GM12875 (cell line): ENCODE data around the gene FGFR2.

Experiments used
- H3K4me3 ChIP-seq: one replicate; pipeline ENCODE4 v1.5.1; 2011; ENCODE audit warnings: low read depth, low read length, control low read depth
- TF ChIP-seq, protein P1 (sequence below): IDR thresholded peaks from 2 replicates; pipeline ENCODE4 v1.5.1; 2011; ENCODE audit warnings: low read depth, mild to moderate bottlenecking, control low read depth, inconsistent platforms, low read length, moderate library complexity, borderline replicate concordance; ENCODE audit not compliant: insufficient read depth

FGFR2 gene

DNA sequence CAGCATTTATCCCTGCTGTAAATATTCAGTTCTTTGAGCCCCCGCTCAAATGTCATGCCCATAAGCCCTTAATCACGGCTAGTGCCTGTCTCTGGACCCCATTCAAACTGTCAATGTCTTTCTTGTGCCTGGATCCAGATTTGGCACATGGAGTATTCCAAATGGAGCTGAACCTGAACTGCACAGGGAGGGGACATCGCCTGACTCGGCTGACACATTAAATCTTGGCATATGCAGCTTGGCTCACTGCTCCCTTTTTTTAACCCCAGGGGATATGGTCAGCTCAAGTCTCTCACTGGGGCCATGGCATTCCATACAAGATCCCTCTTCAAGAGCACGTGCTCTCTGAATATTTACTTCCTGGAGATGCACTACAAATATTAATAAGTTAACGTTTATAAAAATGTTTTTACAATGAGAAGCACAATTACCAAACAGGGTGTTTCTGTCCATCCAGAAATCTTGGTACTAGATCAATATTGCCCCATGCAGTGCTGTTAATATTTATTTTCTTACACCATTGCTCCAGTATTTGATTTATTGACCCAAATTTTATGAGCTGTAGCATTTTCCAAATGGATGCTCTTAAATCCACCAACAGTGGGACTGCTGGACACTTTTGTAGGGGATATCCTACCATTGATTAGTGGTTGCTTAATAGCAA, 57.4 kb downstream of the FGFR2 start:
- TF ChIP-seq, protein P1, sequence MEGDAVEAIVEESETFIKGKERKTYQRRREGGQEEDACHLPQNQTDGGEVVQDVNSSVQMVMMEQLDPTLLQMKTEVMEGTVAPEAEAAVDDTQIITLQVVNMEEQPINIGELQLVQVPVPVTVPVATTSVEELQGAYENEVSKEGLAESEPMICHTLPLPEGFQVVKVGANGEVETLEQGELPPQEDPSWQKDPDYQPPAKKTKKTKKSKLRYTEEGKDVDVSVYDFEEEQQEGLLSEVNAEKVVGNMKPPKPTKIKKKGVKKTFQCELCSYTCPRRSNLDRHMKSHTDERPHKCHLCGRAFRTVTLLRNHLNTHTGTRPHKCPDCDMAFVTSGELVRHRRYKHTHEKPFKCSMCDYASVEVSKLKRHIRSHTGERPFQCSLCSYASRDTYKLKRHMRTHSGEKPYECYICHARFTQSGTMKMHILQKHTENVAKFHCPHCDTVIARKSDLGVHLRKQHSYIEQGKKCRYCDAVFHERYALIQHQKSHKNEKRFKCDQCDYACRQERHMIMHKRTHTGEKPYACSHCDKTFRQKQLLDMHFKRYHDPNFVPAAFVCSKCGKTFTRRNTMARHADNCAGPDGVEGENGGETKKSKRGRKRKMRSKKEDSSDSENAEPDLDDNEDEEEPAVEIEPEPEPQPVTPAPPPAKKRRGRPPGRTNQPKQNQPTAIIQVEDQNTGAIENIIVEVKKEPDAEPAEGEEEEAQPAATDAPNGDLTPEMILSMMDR = no peak
- no peak overlapping the region for H3K4me3 ChIP-seq

DNA sequence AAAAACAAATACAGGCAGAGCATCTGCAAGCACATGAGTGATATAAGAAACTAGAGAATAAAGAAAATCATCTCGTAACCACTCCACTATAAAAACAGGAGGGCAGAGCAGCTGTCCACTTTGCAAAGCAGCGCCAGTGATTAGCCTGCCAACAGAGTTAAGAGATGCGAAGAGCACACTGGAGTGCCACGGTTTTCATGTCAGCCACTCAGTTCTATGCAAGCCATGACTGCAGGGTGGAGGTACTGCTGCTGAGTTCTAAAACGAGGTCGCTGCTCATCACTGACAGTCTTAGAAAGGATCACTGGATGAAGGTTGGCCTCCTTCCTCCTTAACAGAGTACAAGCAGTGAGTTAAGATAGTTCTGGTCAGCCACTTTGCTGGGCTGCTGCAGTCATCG, 58.5 kb downstream of the FGFR2 start:
- TF ChIP-seq, protein P1 = no peak
- no peak overlapping the region for H3K4me3 ChIP-seq

DNA sequence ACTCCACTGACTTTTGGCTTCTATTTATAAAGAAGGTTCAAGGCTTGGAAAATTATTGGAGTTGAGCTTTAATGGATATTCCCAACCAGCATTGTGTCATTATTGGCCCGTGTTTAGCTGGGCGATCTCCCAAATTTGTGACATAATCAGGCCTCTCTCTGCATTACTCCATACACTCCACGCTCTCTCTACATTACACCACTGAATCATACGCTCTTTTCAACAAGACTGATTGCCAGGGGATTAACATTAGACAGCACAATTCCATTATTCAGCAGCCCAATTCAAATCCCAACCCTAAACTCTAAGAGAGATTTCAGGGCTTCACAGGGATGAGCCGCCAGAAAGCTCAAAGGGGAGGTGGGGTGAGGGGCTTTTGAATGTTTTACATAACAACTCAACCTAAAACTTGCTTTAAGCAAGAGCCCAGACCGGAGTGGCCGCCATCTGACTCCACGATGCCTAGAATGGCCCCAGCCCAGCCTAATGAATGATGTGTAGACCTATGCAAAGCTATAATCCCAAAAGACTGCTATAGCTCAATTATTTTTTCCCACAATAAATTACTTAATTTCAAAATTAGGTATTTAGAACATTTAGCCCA, 61.8 kb downstream of the FGFR2 start:
- H3K4me3 ChIP-seq = no peak overlapping the region
- TF ChIP-seq, protein P1 = no peak

DNA sequence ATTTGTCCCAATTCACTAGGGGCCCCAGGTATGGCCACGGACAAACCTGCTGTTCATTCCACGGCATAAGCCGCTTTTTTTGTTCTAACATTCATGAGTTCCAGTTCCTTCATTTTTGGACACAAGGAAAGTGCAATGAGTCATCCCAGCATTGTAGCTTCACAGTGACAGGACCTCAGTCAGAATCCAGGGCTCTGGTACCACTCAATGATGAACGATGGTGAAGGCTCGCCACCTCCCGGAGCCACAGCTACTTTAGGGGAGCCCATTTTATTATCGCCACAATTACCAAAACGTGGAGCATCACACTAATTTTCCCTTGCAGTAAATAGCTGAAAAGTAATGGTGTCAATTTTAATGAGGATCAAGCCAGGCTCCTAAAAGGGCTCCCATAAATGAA, 62.9 kb downstream of the FGFR2 start:
- TF ChIP-seq, protein P1 = no peak
- no peak overlapping the region for H3K4me3 ChIP-seq

DNA sequence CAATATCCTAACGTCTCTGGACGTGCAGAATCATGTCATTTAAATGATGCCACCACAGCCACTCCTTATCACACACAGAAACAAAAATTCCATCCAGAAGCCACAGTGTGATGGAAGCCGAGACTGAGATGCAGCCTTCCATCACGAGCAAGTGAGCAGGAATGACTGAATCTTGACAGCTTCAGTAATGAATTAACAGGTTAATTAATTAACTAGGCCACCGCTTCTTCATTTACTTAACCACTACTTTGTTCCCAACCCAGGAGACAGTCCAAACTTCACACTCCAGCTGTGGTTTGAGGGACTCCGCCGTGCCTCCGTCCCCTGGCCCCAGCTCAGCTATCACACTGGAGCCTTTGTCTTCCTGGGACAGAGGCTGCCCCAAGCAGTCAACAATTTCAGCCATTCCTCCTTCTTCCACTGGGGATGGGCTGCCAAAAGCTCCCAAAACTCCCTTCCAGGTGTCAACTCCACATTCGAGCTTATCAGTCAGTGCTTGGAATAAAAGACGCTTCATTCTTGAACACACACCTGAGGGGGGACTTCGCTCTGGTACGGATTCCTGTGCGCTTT, 65.9 kb downstream of the FGFR2 start:
- TF ChIP-seq, protein P1 = no peak

DNA sequence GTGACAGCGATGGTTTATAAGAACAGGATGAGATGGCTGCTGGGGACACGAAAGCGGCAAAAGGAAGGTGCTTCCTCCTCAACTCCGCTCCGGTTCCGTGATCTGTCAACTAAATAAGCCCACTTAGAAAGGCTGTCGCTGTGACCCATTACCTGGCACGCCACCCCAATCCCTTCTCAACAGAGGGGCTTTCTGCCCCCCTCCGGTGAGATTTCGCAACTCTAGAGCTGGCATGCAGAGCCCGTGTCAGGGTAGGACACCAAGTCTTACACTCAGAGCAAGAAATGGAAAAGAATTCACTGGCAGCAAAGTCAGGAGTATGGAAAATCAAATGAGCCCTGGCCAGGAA, 66.4 kb downstream of the FGFR2 start:
- H3K4me3 ChIP-seq = no peak overlapping the region
- TF ChIP-seq, protein P1 = no peak

More for the DNA sequence above, 65.9 kb downstream of the FGFR2 start:
- H3K4me3 ChIP-seq = no peak overlapping the region
